Endometrial microvascular endothelial cells (primary cell): ENCODE data around the gene TSPAN4. TPM values are rescaled to one million over a fixed set of nuclear protein-coding genes. Genes with fewer than 3 reads are reported as not detected.

ENCODE experiments used
- in situ Hi-C: cut with HindIII; loops from 2 replicates; pipeline ENCODE4 v1.10.0; 2017; ENCODE audit warnings: low sequenced_read_pairs, low pct_unique_long_range_greater_than_20kb; ENCODE audit errors: inconsistent ontology term
- total RNA-seq: library from RNA; depleted of rRNA; stranded (reverse); fragments of >200 nt; gene quantifications from one replicate; pipeline ENCODE4 v1.2.3, GENCODE V29; 2015; ENCODE audit errors: inconsistent ontology term

Gene TSPAN4
- total RNA-seq, 1 donor from 2014 or later: 220 TPM

DNA sequence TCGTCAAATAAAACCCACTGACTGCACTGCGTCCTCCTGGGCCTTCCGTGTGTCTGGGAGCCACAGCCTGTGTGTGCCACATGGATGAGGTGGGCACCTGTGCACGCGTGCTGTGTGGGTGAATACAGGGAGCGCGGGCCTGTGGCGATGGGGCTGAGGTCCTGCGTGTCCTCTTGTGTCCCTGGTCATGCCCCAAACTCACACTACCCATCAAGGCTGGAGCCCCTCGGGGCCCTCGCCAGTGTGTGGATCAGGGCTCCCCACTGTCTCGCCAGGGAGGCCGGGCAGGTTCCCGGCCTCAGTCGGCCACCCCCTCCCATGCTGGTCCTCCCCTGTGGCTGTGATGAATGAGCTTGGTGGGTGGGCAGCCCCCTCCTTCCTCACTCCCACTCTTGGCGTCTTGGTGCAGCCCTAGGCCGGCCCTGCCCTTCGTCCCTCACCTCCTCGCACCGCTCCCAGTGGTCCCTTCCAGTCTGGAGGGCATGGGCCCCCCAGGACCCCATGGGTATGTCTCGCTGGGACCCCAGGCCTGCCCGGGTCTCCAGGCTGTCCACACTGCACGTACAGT, 10.6 kb upstream of the TSPAN4 start:
- in situ Hi-C loops: no loop called here

DNA sequence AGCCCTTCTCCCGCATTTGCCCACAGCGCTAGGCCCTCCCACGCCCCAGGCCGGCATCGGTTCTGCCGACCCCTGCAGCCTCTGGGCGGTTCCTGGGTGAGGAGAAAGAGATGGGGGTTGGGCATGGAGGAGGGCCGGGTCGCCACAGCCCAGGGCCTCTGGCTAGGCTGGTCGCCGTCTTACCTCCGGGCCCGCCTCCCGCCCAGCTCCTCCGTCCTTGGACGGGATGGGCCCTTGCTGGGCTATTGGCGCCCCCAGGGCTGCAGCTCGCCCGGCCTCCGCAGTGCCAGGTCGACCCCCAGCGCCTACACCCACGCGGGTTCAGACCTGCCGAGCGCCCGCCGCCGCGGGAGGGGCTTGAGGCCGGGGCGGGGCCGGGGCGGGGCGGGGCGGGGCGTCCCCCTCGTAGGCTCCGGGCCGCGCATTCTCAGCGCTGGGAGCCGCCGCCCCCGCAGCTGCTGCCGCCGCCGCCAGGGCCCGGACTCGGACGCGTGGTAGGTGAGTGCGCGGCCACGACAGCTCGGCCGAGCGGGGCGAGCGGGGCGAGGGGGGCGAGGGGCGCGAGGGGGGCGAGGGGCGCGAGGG, 10.0 kb upstream of the TSPAN4 start, which contains the start of gene CD151:
Gene CD151 (plus strand): TSS at position 424 of the 585 bp plus-strand sequence. CDS start 3,118 bp downstream, outside the sequence.
- in situ Hi-C loops: no loop called here

DNA sequence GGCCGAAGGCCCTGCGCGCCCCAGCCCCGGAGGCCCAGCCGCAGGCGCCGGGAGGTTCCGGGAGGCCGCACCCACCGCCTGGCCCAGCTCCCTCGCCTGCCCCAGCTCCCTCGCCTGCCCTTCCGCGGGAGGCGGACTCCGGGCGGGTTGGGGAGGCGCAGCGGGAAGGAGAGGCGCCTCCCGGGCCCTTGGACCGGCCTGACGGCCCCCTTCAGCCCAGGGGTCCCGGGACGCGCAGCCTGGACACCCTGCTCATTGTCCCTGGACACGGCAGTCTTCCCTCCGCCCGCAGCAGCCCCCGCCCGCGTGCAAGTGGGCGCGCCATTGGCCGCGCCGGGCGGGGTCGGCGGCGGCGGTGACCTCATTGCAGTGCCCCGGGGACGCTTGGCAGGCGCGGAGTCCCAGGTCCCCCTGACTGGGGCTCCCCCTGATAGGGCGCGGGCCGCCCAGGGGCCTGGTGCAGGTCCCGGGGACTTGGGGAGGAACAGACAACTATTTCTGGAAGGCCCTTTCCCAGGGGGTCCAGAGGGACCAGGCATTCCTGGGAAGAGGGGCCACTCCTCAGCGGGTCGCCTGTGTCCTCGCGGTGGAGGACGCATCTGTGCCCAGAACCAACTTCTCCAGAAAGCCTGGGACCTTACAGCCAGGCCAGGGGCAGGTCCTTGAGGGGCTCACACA, 9.4 kb upstream of the TSPAN4 start:
- in situ Hi-C loops: no loop called here

DNA sequence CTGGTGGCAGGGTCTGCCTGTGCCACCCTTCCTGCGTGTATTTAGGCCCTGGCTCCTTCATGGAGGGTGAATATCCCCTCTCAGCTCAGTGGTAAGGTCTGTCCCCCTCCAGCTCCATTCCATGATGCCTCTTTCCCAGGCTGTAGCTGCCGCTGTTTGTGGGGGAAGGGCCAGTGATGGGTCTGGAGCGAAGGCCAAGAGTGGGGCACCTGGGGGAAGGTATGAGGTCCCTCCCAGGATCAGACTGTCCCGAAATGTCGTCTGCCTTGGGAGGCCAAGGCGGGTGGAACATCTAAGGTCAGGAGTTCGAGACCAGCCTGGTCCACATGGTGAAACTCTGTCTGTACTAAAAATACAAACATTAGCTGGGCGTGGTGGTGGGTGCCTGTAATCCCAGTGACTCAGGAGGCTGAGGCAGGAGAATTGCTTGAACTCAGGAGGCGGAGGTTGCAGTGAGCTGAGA, 8.8 kb upstream of the TSPAN4 start:
- in situ Hi-C loops: no loop called here

DNA sequence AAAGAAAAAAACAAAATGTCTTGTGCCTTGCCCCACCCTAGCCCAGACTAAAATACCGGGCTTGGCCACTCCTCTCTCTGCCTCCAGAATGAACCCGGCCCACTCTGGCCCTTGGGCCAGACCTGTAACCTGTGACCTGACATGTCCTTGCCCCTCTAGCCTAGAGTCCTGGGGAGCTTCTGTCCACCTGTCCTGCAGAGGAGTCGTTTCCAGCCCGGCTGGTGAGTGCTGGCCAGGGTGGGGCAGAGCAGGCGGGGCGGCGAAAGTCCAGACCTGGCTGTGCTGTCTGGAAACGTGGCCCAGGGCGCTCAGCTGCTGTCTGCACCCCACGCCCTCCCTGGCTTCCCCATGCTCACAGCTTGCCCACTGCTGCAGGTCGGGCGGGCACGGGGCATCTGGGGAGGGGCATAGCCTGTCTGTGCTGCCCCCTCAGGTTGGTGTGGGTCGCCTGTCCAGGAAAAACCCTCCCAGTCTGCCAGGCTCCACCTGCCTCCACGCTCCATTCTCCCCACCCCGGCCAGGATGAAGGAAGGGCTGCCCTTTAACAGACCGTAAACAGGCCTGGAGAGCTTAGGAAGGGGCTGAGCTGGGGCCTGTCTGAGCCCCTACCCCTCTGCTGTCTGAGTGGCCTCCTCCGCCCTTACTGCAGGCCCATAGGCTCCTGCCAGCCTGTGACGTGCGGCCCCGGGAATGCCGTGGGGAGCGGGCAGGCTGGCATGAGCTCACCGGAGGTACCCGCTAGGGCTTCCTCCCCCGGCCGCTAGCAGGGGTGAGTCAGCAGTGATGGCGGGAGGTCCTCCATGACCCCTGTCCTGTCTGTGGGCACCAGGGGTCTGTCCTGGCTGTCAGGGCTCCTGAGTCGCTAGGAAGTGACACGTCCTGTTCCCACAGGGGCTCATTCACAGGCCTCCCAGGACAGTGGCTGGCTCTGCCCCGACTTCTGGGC, 8.0 kb upstream of the TSPAN4 start:
- in situ Hi-C loops: no loop called here

DNA sequence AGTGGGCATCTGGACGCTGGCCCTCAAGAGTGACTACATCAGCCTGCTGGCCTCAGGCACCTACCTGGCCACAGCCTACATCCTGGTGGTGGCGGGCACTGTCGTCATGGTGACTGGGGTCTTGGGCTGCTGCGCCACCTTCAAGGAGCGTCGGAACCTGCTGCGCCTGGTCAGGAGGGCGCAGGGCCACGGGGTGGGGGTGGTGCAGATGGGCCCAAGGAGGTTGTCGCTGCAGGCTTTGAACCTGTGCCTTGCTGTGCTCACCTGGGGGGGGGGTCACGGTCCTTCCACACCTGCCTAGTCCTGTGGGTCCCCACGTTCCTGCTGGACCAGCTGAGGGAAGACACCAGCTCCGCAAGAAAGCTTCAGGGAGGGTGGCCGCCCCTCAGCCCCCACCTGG, 6.4 kb upstream of the TSPAN4 start:
- in situ Hi-C loops: no loop called here

DNA sequence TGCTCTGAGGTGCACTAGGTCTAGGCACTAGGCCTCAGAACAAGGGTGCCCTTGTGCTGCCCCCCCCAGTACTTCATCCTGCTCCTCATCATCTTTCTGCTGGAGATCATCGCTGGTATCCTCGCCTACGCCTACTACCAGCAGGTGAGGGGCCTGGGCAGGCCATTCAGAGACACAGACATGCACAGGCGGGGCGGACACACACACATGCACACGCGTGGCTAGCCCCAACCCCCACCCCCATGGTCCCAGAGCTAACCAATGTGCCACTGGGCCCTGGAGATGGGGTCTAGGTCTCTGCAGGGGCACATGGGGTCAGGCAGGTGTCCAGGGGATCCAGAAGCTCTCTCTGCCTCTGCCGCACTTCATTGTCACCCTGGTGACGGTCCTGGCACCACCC, 6.0 kb upstream of the TSPAN4 start:
- in situ Hi-C loops: no loop called here

DNA sequence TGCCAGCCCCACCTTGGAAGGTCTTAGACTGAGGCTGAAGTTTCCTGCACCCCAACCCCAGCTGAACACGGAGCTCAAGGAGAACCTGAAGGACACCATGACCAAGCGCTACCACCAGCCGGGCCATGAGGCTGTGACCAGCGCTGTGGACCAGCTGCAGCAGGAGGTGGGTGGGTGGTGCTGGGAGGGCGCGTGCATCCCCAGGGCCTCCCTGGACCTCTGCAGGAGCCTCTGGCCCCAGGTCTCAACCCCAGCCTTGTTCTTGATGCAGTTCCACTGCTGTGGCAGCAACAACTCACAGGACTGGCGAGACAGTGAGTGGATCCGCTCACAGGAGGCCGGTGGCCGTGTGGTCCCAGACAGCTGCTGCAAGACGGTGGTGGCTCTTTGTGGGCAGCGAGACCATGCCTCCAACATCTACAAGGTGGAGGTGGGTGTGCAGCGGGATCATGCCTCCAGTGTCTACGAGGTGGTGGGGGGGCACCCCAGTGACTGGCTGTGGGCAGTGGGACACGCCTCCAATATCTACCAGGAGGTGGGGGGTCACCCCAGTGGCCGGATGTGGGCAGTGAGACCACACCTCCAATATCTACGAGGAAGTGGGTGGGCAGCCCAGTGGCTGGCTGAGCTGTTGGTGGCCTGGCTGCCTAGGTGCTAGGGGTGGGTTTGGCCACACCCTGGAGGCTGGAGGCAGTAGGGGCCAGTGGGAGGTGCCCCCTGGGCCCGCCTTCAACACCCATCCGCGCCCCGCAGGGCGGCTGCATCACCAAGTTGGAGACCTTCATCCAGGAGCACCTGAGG, 5.3 kb upstream of the TSPAN4 start:
- in situ Hi-C loops: no loop called here

DNA sequence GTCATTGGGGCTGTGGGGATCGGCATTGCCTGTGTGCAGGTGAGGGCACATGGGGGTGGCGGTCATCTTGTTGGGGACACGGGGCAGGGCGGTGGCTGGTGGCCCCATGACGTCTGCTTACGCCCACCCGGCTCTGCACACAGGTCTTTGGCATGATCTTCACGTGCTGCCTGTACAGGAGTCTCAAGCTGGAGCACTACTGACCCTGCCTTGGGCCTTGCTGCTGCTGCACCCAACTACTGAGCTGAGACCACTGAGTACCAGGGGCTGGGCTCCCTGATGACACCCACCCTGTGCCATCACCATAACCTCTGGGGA, 4.7 kb upstream of the TSPAN4 start:
- in situ Hi-C loops: no loop called here

DNA sequence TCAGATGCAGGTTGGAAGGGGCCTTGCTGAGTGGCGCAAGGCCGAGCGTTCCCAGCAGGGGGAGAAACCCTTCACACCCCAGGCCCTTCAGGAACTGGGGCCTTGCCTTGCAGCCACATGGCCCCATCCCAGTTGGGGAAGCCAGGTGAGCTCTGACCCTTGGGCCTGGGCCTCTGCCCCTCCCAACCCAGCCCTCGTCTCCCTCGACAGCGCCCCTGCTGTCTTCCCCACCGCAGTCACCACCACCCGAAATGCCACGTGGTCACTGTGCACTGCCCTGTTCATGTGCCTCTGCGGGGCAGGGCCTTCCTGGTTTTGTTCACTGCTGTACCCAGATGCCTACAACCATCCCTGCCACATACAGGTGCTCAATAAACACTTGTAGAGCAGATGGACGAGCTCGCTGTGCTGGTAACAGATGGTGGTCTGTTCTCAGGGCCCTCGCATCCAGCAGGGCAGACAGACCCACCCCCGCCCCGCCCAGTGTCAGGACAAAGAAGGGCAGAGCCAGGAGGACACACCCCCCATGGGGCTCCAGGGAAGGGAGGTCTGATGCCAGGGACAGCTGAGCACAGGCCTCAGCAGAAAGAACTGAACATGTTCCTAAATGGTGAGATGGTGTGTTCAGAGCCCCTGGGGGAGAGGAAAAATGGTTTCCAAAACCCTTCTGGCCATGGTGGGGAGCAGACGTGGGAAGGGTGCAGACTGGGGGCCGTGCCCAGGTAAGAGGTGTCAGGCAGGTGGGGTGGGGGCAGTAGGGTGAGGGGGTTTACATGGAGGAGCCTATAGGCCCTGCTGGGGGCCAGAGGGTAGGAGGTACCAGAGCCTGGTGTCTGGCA, 4.0 kb upstream of the TSPAN4 start:
- in situ Hi-C loops: no loop called here

DNA sequence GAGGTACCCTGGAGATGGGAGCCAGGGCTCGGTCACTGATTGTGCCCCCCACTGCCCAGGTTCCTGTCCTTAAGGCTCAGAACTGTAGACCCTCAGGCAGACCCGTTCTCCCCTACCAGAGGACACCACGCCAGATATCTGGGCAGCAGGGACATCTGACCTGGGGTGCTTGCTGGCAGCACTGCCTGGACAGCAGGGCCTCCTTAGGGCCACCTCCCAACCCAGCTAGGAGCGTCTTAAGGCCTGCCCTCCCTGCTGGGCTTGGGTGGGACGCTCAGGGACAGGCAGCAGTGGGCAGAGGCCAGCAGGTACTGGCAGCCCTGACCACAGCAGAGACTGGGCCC, 3.4 kb upstream of the TSPAN4 start:
- in situ Hi-C loops: no loop called here

DNA sequence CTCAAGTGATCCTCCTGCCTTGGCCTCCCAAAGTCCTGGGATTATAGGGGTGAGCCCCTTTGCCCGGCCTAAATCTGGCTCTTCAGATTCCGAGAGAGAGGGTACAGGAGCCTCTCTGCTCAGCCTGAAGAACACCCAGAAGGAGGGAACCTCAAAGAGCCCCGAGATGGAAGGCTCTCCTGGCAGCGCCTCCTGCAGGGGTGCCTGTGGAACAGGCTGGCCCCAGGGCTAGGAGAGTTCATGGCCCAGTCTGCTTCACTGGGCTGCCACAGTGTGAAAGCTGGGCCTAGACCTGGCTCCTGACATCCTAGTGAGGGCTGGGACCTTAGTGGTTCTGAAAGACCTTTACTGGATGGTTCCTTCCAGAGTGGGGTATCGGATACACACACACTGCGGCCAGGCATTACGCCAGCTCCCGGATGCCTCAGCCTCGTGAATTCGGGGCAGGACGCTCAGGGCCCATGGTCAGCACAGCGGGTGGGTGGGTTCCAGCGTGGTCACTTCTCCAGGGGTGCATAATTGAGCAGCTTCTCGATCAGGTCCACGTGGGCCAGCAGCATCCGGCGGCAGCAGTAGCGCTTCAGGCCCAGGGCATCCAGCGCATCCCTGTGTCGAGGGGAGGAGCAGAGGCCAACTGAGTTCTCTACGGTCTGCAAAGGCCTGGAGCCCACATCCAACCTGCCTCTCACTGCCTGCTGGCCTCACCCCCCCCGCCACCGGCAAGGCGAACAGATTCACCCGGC, 2.6 kb upstream of the TSPAN4 start:
- in situ Hi-C loops: no loop called here

DNA sequence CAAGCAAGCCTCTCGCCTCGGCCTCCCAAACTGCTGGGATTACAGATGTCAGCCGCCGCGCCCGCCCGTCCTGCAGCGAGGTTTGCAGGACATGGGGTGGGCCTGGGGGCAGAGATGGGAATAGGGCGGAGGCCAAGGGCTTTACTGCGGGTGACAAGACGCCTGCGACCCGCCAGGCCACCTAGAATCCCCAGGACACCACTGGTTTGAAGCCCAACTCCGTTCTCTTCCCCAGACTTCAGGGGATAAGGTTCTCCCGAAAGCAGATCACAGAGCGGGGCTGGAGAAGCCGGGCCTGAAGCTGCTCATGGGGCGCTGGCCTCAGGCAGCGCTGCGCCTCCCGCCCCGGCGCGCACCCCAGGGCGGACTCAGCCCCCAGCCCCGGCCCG, 677 bp upstream of the TSPAN4 start:
- in situ Hi-C loops: no loop called here

DNA sequence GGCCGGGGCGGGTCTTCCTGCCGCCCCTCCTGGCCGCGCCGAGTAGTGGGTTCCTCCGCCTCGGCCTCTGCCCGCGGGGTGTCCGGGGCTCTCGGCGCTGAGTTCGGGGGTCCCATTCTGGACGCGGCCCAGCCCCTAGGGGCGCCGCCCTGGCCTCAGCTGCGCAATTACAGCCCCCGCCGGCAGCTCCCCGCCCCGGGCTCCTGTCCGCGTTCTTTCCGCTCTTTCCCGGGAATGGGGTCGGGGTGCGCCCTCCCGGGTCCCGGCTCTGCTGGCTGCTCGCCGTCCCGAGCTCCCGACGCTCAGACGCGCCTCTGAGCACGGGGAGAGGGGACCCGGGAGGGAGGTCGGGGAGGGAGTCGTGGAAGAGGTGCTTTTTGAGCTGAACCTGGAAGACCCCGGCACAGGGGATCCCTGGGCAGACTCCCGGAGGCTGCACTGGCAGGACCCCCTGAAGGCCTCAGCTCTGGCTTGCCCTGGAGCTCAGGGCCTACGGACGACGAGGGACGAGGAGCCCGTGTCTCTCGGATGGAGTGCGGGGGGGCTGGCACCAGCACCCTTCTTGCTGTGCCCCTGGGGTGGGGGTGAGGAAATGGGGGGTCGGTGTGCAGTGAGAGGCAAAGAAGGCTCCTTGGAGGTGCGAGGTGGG, 558 bp downstream of the TSPAN4 start:
- in situ Hi-C loops: no loop called here

DNA sequence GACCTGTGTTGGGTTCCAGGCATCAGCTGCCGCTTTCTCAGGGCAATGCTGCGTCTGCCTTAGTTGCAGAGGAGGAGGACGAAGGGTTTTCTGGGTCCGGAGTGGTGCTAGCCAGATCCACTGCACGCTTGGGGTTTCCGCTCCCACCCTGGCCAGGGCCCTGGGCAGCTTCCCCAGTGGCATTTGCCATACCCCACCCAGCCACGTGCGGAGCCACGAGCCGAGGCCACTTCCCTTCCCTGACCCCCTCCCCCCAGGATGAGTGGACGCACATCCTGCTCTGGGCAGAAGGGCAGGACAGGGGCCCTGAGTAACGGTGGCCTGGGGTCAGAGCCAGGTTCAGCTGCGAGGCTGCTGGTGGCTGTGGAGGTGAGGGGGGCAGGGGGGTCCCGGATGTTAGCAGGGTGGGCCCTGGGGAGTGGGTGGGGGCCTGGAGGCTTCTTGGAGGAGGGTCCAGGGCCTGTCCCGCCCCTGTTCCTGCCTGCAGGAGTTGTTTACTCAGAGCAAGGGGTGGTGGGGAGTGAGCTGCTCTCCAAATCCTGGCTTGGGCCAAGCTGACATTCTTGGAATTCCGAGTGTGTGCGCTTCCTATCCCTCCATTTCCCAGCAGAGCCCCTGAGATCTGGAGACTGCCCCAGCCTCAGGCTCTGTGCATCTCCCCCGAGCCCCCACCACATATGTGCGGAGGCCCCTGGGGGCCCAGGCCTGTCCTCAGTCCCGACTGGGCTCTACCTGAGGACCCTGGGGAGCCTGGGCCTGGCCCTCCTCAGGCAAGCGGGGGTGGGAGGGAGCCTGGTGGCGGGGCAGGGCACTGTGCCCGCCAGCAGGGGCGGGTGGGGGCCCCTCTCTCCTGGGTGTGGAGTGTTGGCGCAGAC, 1.4 kb downstream of the TSPAN4 start:
- in situ Hi-C loops: no loop called here
